Keratinocyte (primary cell): ENCODE data around the gene PIK3CB. TPM values are rescaled to one million over a fixed set of nuclear protein-coding genes. Genes with fewer than 3 reads are reported as not detected.

ENCODE experiments used
- DNase-seq: peaks from one replicate; pipeline ENCODE4 v3.0.0-alpha.2; 2011; ENCODE audit warnings: low read depth, missing footprints, low spot score
- FAIRE-seq: peaks from 2 replicates; lab custom pipeline; 2011; peaks lifted over from hg19 to GRCh38; lab: Jason Lieb, UNC
- H2AFZ ChIP-seq: 2 replicates; pipeline ENCODE4 v1.6.0; 2012; ENCODE audit warnings: low read length, control low read depth, inconsistent platforms; ENCODE audit not compliant: control insufficient read depth
- H3K27ac ChIP-seq: 2 replicates; pipeline ENCODE4 v1.5.1; 2011; ENCODE audit warnings: low read length; ENCODE audit not compliant: control insufficient read depth, insufficient read depth
- H3K27me3 ChIP-seq: 3 replicates; pipeline ENCODE4 v1.6.0; 2011; ENCODE audit warnings: low read length; ENCODE audit not compliant: control insufficient read depth, insufficient read depth; ENCODE audit errors: extremely low read depth
- H3K36me3 ChIP-seq, 2 experiments: 2 replicates in 1 of 2; 3 replicates in 1 of 2; pipeline ENCODE4 v1.5.1; 2011; ENCODE audit warnings: low read length in 2 of 2, mild to moderate bottlenecking in 1 of 2; ENCODE audit not compliant: control insufficient read depth in 2 of 2, insufficient read depth in 2 of 2; ENCODE audit errors: extremely low read depth in 1 of 2
- H3K4me1 ChIP-seq: 3 replicates; pipeline ENCODE4 v1.5.1; 2011; ENCODE audit warnings: low read length; ENCODE audit not compliant: control insufficient read depth, insufficient read depth; ENCODE audit errors: extremely low read depth
- H3K4me2 ChIP-seq: 3 replicates; pipeline ENCODE4 v1.6.0; 2011; ENCODE audit warnings: low read depth, low read length; ENCODE audit not compliant: control insufficient read depth, insufficient read depth; ENCODE audit errors: extremely low read depth
- H3K4me3 ChIP-seq, 3 experiments: fragments of 200-600 bp in 1 of 3; sonication (generic) in 1 of 3; 2 replicates in 2 of 3; 3 replicates in 1 of 3; pipeline ENCODE4 v1.5.1; 2011 to 2016; ENCODE audit warnings: low read length in 3 of 3, mild to moderate bottlenecking in 3 of 3, control low read depth in 2 of 3, inconsistent platforms in 1 of 3, low read depth in 1 of 3, mixed read lengths in 1 of 3, mixed run types in 1 of 3, moderate library complexity in 1 of 3; ENCODE audit not compliant: control insufficient read depth in 2 of 3, insufficient read depth in 2 of 3; ENCODE audit errors: extremely low read depth in 1 of 3
- H3K79me2 ChIP-seq: 2 replicates; pipeline ENCODE4 v1.6.0; 2012; ENCODE audit warnings: low read length; ENCODE audit not compliant: control insufficient read depth, insufficient read depth
- H3K9ac ChIP-seq: 3 replicates; pipeline ENCODE4 v1.6.0; 2011; ENCODE audit warnings: low read length; ENCODE audit not compliant: control insufficient read depth, insufficient read depth; ENCODE audit errors: extremely low read depth
- H3K9me1 ChIP-seq: 3 replicates; pipeline ENCODE4 v1.6.0; 2011; ENCODE audit warnings: low read length; ENCODE audit not compliant: control insufficient read depth, insufficient read depth; ENCODE audit errors: extremely low read depth
- H3K9me3 ChIP-seq: 2 replicates; pipeline ENCODE4 v1.5.1; 2012; ENCODE audit warnings: low read depth, low read length; ENCODE audit not compliant: control insufficient read depth
- H4K20me1 ChIP-seq: 3 replicates; pipeline ENCODE4 v1.6.0; 2011; ENCODE audit warnings: low read length; ENCODE audit not compliant: control insufficient read depth, insufficient read depth; ENCODE audit errors: extremely low read depth
- CTCF ChIP-seq, 3 experiments: IDR thresholded peaks in 1 of 3; conservative IDR thresholded peaks in 1 of 3; optimal IDR thresholded peaks in 1 of 3; 2 replicates in 2 of 3; 3 replicates in 1 of 3; pipeline versions ENCODE3 to v1.5.1; 2011; ENCODE audit warnings: low read length in 3 of 3, mild to moderate bottlenecking in 3 of 3, moderate library complexity in 2 of 3, control low read depth in 1 of 3, inconsistent platforms in 1 of 3; ENCODE audit not compliant: insufficient read depth in 2 of 3; ENCODE audit errors: extremely low read depth in 1 of 3
- EZH2 ChIP-seq: IDR thresholded peaks from one replicate; pipeline ENCODE4 v1.6.1; 2012; ENCODE audit warnings: inconsistent platforms, mild to moderate bottlenecking, low read length, moderate library complexity
- dilution Hi-C: fragments of 300-500 bp; cut with MboI; formaldehyde crosslinking; loops from one replicate; pipeline ENCODE4 v1.7.0; 2020; ENCODE audit warnings: low sequenced_read_pairs; ENCODE audit not compliant: extremely low pct_ligation_motif_present
- polyA plus RNA-seq, 5 experiments: library from polyadenylated mRNA; depleted of rRNA in 3 of 5; stranded (reverse) in 3 of 5; stranded (forward) in 1 of 5; unstranded in 1 of 5; fragments of >200 nt; gene quantifications; 1 replicate in 1 of 5; 2 replicates in 3 of 5; 3 replicates in 1 of 5; pipeline versions ENCODE4 v1.2.1 to v1.2.3, GENCODE V29; 2011 to 2012; ENCODE audit warnings: missing spikeins in 2 of 5, low read depth in 1 of 5, low replicate concordance in 1 of 5

Gene PIK3CB
- polyA plus RNA-seq, 1 donor (not counting 4 experiments of a cell fraction or from before 2014, with no cell fraction given) = 19.9 TPM

- Histone ChIP-seq H3K4me2 (no peak overlapping the region), H3K4me1 (peaks cover 1% of the 10 kb centered on the region), H3K9me3 (no peaks in the 10 kb centered on the region), H3K27me3 (no peaks in the 10 kb centered on the region), H3K9ac (no peak overlapping the region), H3K4me3 (no peak overlapping the region), H4K20me1 (no peaks in the 10 kb centered on the region), H3K79me2 (no peaks in the 10 kb centered on the region), H2AFZ (no peak overlapping the region), H3K27ac (no peak overlapping the region), H3K9me1 (no peaks in the 10 kb centered on the region), H3K36me3 (no peaks in the 10 kb centered on the region)
- no peak for DNase-seq
- TF ChIP-seq EZH2 = no peak
- TF ChIP-seq CTCF (optimal IDR thresholded peaks at IDR 0.05 in 1 of 3, IDR thresholded peaks at IDR 0.05 in 1 of 3, conservative IDR thresholded peaks at IDR 0.05 in 1 of 3; ENCODE audit: extremely low read depth in 1 of 3, insufficient read depth in 2 of 3, low read length in 3 of 3) = no peak
- dilution Hi-C loops = no loop called here
- FAIRE-seq = no peak
These were observed 214.3 kb downstream of the PIK3CB start for GRCh38 chr3:138620431-138620830.

- dilution Hi-C loops = no loop called here
- no peak overlapping the region for H3K27ac ChIP-seq
- H3K79me2 ChIP-seq = no peaks in the 10 kb centered on the region
- H3K4me1 ChIP-seq = no peaks in the 10 kb centered on the region
- no peak overlapping the region for H3K9ac ChIP-seq
- H4K20me1 ChIP-seq = no peaks in the 10 kb centered on the region
- H3K36me3 ChIP-seq = no peaks in the 10 kb centered on the region
- no peaks in the 10 kb centered on the region for H3K9me3 ChIP-seq
- no peaks in the 10 kb centered on the region for H3K9me1 ChIP-seq
- no peak for DNase-seq
- no peak overlapping the region for H2AFZ ChIP-seq
- H3K4me2 ChIP-seq = no peak overlapping the region
- H3K4me3 ChIP-seq = no peak overlapping the region
- FAIRE-seq = no peak
- H3K27me3 ChIP-seq = no peaks in the 10 kb centered on the region
- TF ChIP-seq EZH2 = no peak
- no peak for TF ChIP-seq CTCF (optimal IDR thresholded peaks at IDR 0.05 in 1 of 3, IDR thresholded peaks at IDR 0.05 in 1 of 3, conservative IDR thresholded peaks at IDR 0.05 in 1 of 3; ENCODE audit: extremely low read depth in 1 of 3, insufficient read depth in 2 of 3, low read length in 3 of 3)
These were observed 219.3 kb downstream of the PIK3CB start for GRCh38 chr3:138615462-138615861.
